HepG2 (cell line): ENCODE data around the gene ATP8A2. TPM values are rescaled to one million over a fixed set of nuclear protein-coding genes. Genes with fewer than 3 reads are reported as not detected.

Experiments used
- ATAC-seq: fragments of 200-7000 bp; cut with Tn5 transposase; 3 replicates; pipeline ENCODE4 v1.9.1; 2020; ENCODE audit warnings: mild to moderate bottlenecking, moderate library complexity
- BruUV-seq: library from RNA; stranded (reverse); fragments of 400-500 nt; replicated peaks from 2 replicates; lab custom pipeline; 2021; lab: Mats Ljungman, UMichigan
- CTCF ChIA-PET: fragments of 300-600 bp; formaldehyde crosslinking; extraction: SDS; loops from one replicate; lab custom pipeline; 2021; ENCODE audit warnings: low total read pairs, inconsistent platforms, low intra/inter-chr PET ratio; lab: Yijun Ruan, JAX
- POLR2A ChIA-PET: fragments of 350-600 bp; sonication (Branson Sonifier 250); formaldehyde crosslinking; loops from one replicate; lab custom pipeline; 2020; ENCODE audit warnings: antibody characterized with exemption, inconsistent platforms; lab: Yijun Ruan, JAX
- DNase-seq: peaks from one replicate; pipeline ENCODE4 v3.0.0-alpha.2; 2015; ENCODE audit warnings: low spot score
- FAIRE-seq: peaks from 3 replicates; lab custom pipeline; 2011; peaks lifted over from hg19 to GRCh38; lab: Jason Lieb, UNC
- H2AFZ ChIP-seq: one replicate; pipeline ENCODE4 v1.6.1; 2011; ENCODE audit warnings: low read length, inconsistent platforms
- H3K27ac ChIP-seq: fragments of 300-600 bp; 3 replicates; pipeline ENCODE4 v1.8.0; 2011; ENCODE audit warnings: mixed run types, mild to moderate bottlenecking, mixed read lengths, low read length, inconsistent platforms; ENCODE audit not compliant: insufficient read depth; ENCODE audit errors: extremely low read length
- H3K27me3 ChIP-seq, 2 experiments: fragments of 200-600 bp in 1 of 2; 2 replicates in 1 of 2; 3 replicates in 1 of 2; pipeline versions ENCODE4 v1.6.0 to v1.8.0; 2011; ENCODE audit warnings: low read length in 2 of 2, mild to moderate bottlenecking in 2 of 2, moderate library complexity in 2 of 2, inconsistent platforms in 1 of 2; ENCODE audit not compliant: insufficient read depth in 2 of 2, control insufficient read depth in 1 of 2
- H3K36me3 ChIP-seq, 2 experiments: fragments of 200-600 bp in 1 of 2; replicated peaks in 1 of 2; 2 replicates in 1 of 2; 3 replicates in 1 of 2; pipeline versions ENCODE4 v1.5.1 to v1.8.0; 2011; ENCODE audit warnings: low read length in 2 of 2, inconsistent platforms in 1 of 2; ENCODE audit not compliant: insufficient read depth in 2 of 2, control insufficient read depth in 1 of 2
- H3K4me1 ChIP-seq: 2 replicates; pipeline ENCODE4 v1.5.1; 2012; ENCODE audit warnings: low read length, inconsistent platforms; ENCODE audit not compliant: insufficient read depth
- H3K4me2 ChIP-seq: 2 replicates; pipeline ENCODE4 v1.6.0; 2011; ENCODE audit warnings: low read depth, low read length, inconsistent platforms
- H3K4me3 ChIP-seq, 3 experiments: fragments of 200-600 bp in 1 of 3; sonication (generic), shearing (Covaris generic) in 1 of 3; replicated peaks in 1 of 3; 2 replicates each; pipeline ENCODE4 v1.5.1; 2011 to 2016; ENCODE audit warnings: low read length in 3 of 3, inconsistent platforms in 2 of 3, low read depth in 2 of 3, mild to moderate bottlenecking in 2 of 3, control low read depth in 1 of 3, mixed read lengths in 1 of 3; ENCODE audit not compliant: insufficient read depth in 1 of 3
- H3K79me2 ChIP-seq: one replicate; pipeline ENCODE4 v1.6.1; 2011; ENCODE audit warnings: low read length, inconsistent platforms; ENCODE audit not compliant: insufficient read depth
- H3K9ac ChIP-seq: 2 replicates; pipeline ENCODE4 v1.6.0; 2011; ENCODE audit warnings: mild to moderate bottlenecking, low read depth, low read length, inconsistent platforms; ENCODE audit not compliant: insufficient read depth
- H3K9me3 ChIP-seq: 2 replicates; pipeline ENCODE4 v1.5.1; 2012; ENCODE audit warnings: mild to moderate bottlenecking, low read length
- H4K20me1 ChIP-seq: 2 replicates; pipeline ENCODE4 v1.6.0; 2011; ENCODE audit warnings: inconsistent platforms, mild to moderate bottlenecking, low read length, moderate library complexity; ENCODE audit not compliant: insufficient read depth
- ARNTL ChIP-seq: sonication (generic); formaldehyde crosslinking; IDR thresholded peaks from 2 replicates; pipeline ENCODE4 v1.4.0; 2020; ENCODE audit warnings: mild to moderate bottlenecking, missing genetic modification reagents
- HOXA3 ChIP-seq: sonication (generic); formaldehyde crosslinking; IDR thresholded peaks from 2 replicates; pipeline ENCODE4 v1.5.0; 2020; ENCODE audit warnings: missing genetic modification reagents
- ISL2 ChIP-seq: sonication (generic); formaldehyde crosslinking; IDR thresholded peaks from 2 replicates; pipeline ENCODE4 v1.5.0; 2020; ENCODE audit warnings: missing genetic modification reagents
- MTA3 ChIP-seq: sonication (generic); formaldehyde crosslinking; IDR thresholded peaks from 2 replicates; pipeline ENCODE4 v1.4.0; 2020; ENCODE audit warnings: missing genetic modification reagents
- NFRKB ChIP-seq: fragments of 450-650 bp; IDR thresholded peaks from 2 replicates; pipeline ENCODE4 v1.6.1; 2017
- REL ChIP-seq: sonication (generic); formaldehyde crosslinking; conservative IDR thresholded peaks from 2 replicates; pipeline ENCODE4 v1.8.0; 2022; ENCODE audit warnings: mild to moderate bottlenecking, missing genetic modification reagents, moderate library complexity
- ZNF282 ChIP-seq: fragments of 450-650 bp; IDR thresholded peaks from 2 replicates; pipeline ENCODE4 v1.6.1; 2018; ENCODE audit not compliant: partially characterized antibody
- ZNF577 ChIP-seq: sonication (generic); formaldehyde crosslinking; IDR thresholded peaks from 2 replicates; pipeline ENCODE4 v1.4.0; 2020; ENCODE audit warnings: mild to moderate bottlenecking, low read depth, missing genetic modification reagents, borderline replicate concordance
- ZNF709 ChIP-seq: sonication (generic); formaldehyde crosslinking; IDR thresholded peaks from 2 replicates; pipeline ENCODE4 v1.5.0; 2020; ENCODE audit warnings: mild to moderate bottlenecking, missing genetic modification reagents
- ZSCAN30 ChIP-seq: sonication (generic); formaldehyde crosslinking; IDR thresholded peaks from 2 replicates; pipeline ENCODE4 v1.5.0; 2020; ENCODE audit warnings: mild to moderate bottlenecking, missing genetic modification reagents
- WGBS: methylation state at CpG from one replicate; pipeline ENCODE4 v1.1.6; 2017; ENCODE audit warnings: low lambda C conversion rate; 5-methylcytosine and 5-hydroxymethylcytosine counted together
- in situ Hi-C: cut with HindIII; loops from 2 replicates; pipeline ENCODE4 v1.10.0; 2017; ENCODE audit warnings: low pct_unique_long_range_greater_than_20kb; ENCODE audit not compliant: extremely low pct_ligation_motif_present
- intact Hi-C: fragments of 100-400 bp; cut with micrococcal nuclease; formaldehyde crosslinking; loops from one replicate; pipeline ENCODE4 v1.10.0; 2022; ENCODE audit not compliant: unreplicated experiment
- polyA plus RNA-seq, 8 experiments: library from polyadenylated mRNA; depleted of rRNA in 3 of 8; stranded (reverse) in 7 of 8; unstranded in 1 of 8; fragments of >200 nt; fragmentation: Illumina TruSeq in 4 of 8; extraction: Trizol in 4 of 8; gene quantifications; 2 replicates each; pipeline versions ENCODE4 v1.2.1 to v1.2.3, GENCODE V29; 2011 to 2016; ENCODE audit warnings: low read depth in 4 of 8, missing spikeins in 1 of 8, mixed read lengths in 1 of 8; ENCODE audit not compliant: insufficient read depth in 1 of 8
- total RNA-seq, 5 experiments: library from RNA; depleted of rRNA; stranded (reverse); fragments of >200 nt; fragmentation: Illumina TruSeq; extraction: Trizol; gene quantifications; 2 replicates each; pipeline ENCODE4 v1.2.3, GENCODE V29; 2016; ENCODE audit warnings: low read depth in 1 of 5
- TF ChIP-seq, protein P1 (sequence below): sonication (generic); formaldehyde crosslinking; IDR thresholded peaks from 2 replicates; pipeline ENCODE4 v1.5.0; 2020; ENCODE audit warnings: mild to moderate bottlenecking, missing genetic modification reagents, moderate library complexity
- TF ChIP-seq, protein P2 (sequence below): conservative IDR thresholded peaks from 2 replicates; pipeline ENCODE4 v1.6.1; 2018; ENCODE audit warnings: missing genetic modification reagents
- TF ChIP-seq, protein P3 (sequence below): sonication (generic); formaldehyde crosslinking; IDR thresholded peaks from 2 replicates; pipeline ENCODE4 v1.5.1; 2020; ENCODE audit warnings: missing genetic modification reagents, mild to moderate bottlenecking, borderline replicate concordance

The ATP8A2 gene
- total and polyA plus RNA-seq, 2 of the 13 experiments (the other 11 are each of a cell fraction or from before 2014, with no cell fraction given), result 0.09 TPM; not detected in 1

DNA sequence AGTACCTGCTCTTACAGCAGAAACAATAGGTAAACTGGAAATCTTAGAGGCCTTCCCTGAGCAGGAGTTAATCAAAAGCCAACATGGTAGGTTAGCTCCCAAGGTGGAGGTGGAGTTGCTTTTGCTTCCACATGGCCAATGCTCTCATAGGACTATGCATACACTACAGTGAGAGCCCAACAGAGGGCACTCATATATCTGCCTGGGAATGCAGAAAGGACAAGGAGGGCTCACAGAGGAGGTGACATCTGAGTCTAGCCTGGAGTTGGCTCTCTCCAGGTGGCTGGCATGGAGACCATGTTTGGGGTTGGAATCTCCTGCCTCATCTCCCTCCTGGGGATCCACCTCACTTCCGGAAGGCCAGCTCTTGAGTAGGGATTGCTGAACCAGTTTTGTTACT lies 34.6 kb downstream of the ATP8A2 start:
- no peaks in the 10 kb centered on the region for H3K9me3 ChIP-seq
- intact Hi-C loops, result no loop called here
- no peak overlapping the region for H2AFZ ChIP-seq
- no CpG with 5 or more reads among the region's 1 CpG for WGBS
- ATAC-seq (peak; percentile 92), FAIRE-seq (no peak), DNase-seq (peak; percentile 13)
- no peaks in the 10 kb centered on the region for H3K79me2 ChIP-seq
- H3K9ac ChIP-seq, result no peak overlapping the region
- no peaks in the 10 kb centered on the region for H3K4me1 ChIP-seq
- no TSS peak for BruUV-seq
- no peaks in the 10 kb centered on the region for H4K20me1 ChIP-seq
- peaks cover 0 to 1% of the 10 kb centered on the region in 2 experiments; a peak in 2 of 5 replicates for H3K27me3 ChIP-seq
- POLR2A ChIA-PET, result no interaction called here
- H3K4me3 ChIP-seq, result no peak overlapping the region
- in situ Hi-C loops, result no loop called here
- H3K4me2 ChIP-seq, result no peak overlapping the region
- no peak for TF ChIP-seq NFRKB
- TF ChIP-seq, protein P1, sequence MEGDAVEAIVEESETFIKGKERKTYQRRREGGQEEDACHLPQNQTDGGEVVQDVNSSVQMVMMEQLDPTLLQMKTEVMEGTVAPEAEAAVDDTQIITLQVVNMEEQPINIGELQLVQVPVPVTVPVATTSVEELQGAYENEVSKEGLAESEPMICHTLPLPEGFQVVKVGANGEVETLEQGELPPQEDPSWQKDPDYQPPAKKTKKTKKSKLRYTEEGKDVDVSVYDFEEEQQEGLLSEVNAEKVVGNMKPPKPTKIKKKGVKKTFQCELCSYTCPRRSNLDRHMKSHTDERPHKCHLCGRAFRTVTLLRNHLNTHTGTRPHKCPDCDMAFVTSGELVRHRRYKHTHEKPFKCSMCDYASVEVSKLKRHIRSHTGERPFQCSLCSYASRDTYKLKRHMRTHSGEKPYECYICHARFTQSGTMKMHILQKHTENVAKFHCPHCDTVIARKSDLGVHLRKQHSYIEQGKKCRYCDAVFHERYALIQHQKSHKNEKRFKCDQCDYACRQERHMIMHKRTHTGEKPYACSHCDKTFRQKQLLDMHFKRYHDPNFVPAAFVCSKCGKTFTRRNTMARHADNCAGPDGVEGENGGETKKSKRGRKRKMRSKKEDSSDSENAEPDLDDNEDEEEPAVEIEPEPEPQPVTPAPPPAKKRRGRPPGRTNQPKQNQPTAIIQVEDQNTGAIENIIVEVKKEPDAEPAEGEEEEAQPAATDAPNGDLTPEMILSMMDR, result peak; percentile 37
- CTCF ChIA-PET, result no interaction called here
- no peaks in the 10 kb centered on the region for H3K36me3 ChIP-seq
- H3K27ac ChIP-seq, result no peak overlapping the region

DNA sequence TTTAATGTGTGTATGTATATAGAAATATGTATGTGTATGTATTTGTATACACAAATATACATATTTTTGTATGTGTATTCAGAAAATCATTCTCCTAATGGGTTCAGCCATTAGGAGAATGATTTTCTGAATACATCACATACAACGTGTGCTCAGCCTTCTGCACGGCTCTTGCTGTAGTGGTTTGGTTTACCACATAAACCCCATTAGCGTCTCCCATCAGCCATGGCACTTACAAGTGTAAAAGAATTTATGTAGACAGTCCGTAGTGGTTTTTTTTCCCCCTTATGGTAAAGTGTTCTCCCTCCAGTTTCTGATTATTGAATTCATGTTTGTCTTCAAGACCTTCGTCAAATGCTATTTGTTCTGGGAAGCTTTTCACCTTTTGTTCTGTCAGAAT lies 38.2 kb downstream of the ATP8A2 start:
- POLR2A ChIA-PET, result no interaction called here
- DNase-seq (no peak), ATAC-seq (no peak), FAIRE-seq (no peak)
- Histone ChIP-seq H3K27ac (no peak overlapping the region), H4K20me1 (no peaks in the 10 kb centered on the region), H3K4me3 (no peak overlapping the region), H3K4me1 (no peaks in the 10 kb centered on the region), H3K79me2 (no peaks in the 10 kb centered on the region), H3K4me2 (no peak overlapping the region), H2AFZ (no peak overlapping the region), H3K27me3 (no peaks in the 10 kb centered on the region), H3K9ac (no peak overlapping the region), H3K9me3 (no peaks in the 10 kb centered on the region), H3K36me3 (no peaks in the 10 kb centered on the region)
- CTCF ChIA-PET, result no interaction called here
- in situ Hi-C loops, result no loop called here
- intact Hi-C loops, result no loop called here
- no TSS peak for BruUV-seq
- 4% methylated on average over 5 of the region's 5 CpGs for WGBS
- TF ChIP-seq, protein P2, sequence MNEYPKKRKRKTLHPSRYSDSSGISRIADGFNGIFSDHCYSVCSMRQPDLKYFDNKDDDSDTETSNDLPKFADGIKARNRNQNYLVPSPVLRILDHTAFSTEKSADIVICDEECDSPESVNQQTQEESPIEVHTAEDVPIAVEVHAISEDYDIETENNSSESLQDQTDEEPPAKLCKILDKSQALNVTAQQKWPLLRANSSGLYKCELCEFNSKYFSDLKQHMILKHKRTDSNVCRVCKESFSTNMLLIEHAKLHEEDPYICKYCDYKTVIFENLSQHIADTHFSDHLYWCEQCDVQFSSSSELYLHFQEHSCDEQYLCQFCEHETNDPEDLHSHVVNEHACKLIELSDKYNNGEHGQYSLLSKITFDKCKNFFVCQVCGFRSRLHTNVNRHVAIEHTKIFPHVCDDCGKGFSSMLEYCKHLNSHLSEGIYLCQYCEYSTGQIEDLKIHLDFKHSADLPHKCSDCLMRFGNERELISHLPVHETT, result no peak
- TF ChIP-seq, protein P3, sequence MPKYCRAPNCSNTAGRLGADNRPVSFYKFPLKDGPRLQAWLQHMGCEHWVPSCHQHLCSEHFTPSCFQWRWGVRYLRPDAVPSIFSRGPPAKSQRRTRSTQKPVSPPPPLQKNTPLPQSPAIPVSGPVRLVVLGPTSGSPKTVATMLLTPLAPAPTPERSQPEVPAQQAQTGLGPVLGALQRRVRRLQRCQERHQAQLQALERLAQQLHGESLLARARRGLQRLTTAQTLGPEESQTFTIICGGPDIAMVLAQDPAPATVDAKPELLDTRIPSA (CRISPR knock-in tag), result no peak
- TF ChIP-seq ZSCAN30 (no peak), REL (CRISPR knock-in tag) (no peak), ARNTL (CRISPR knock-in tag) (no peak), ZNF282 (no peak), ZNF709 (CRISPR knock-in tag) (no peak), MTA3 (no peak), HOXA3 (no peak), ZNF577 (CRISPR knock-in tag) (no peak), ISL2 (CRISPR knock-in tag) (no peak)
